OCI-LY1 (cell line): Measurements from ENCODE around the gene GOPC.

Experiments used
- CTCF ChIP-seq: fragments of 200-600 bp; sonication (generic), shearing (Covaris generic); IDR thresholded peaks from 2 replicates; pipeline ENCODE4 v1.5.1; 2017; ENCODE audit warnings: mild to moderate bottlenecking, antibody characterized with exemption, low read length, moderate library complexity, mixed read lengths
- EZH2 ChIP-seq: fragments of 200-600 bp; sonication (generic), shearing (Covaris generic); IDR thresholded peaks from 2 replicates; pipeline ENCODE4 v1.8.0; 2017; ENCODE audit warnings: borderline replicate concordance, mixed run types, mild to moderate bottlenecking, antibody characterized with exemption, low read length, moderate library complexity, mixed read lengths

DNA sequence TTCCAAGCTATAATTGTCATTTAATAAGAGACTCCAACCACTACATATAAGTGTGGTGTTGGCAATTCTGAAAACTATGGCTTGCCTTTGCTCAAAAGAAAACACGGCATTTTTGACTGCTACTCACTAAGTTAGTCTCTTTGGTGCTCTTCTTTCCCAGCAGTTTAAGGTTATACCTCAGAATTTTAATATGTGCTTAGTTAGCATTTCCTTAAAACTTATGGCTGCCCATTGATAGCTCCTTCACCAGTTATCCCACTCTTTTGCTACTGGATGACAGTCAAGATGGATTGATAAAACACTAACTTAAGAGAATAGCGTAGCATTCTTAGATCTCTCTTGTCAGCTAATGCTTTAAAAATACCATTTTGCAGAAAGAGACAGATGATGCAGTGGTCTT, 34.1 kb downstream of the GOPC start:
- no peak for TF ChIP-seq CTCF
- TF ChIP-seq EZH2 = no peak
